HCT116 (cell line): ENCODE measurements around the gene GAK.

Source experiments
- EZH2 ChIP-seq: fragments of 200-600 bp; sonication (generic); IDR thresholded peaks from 2 replicates; pipeline ENCODE4 v1.6.1; 2017; ENCODE audit warnings: antibody characterized with exemption, mixed run types
- EZH2phosphoT487 ChIP-seq: fragments of 200-600 bp; IDR thresholded peaks from 2 replicates; pipeline ENCODE4 v1.6.1; 2018; ENCODE audit warnings: antibody characterized with exemption, borderline replicate concordance
- POLR2A ChIP-seq: IDR thresholded peaks from 2 replicates; pipeline ENCODE4 v1.7.0; 2011; ENCODE audit warnings: borderline replicate concordance; ENCODE audit not compliant: insufficient read depth, insufficient read length; ENCODE audit errors: extremely low read depth
- POLR2AphosphoS5 ChIP-seq: IDR thresholded peaks from 2 replicates; pipeline ENCODE4 v1.6.1; 2011; ENCODE audit warnings: mild to moderate bottlenecking, low read depth, low read length, moderate library complexity
- TCF7L2 ChIP-seq: IDR thresholded peaks from 2 replicates; pipeline ENCODE4 v1.7.0; 2011; ENCODE audit warnings: borderline replicate concordance, inconsistent platforms; ENCODE audit not compliant: insufficient read depth, insufficient read length; ENCODE audit errors: extremely low read depth
- TF ChIP-seq, protein P1 (sequence below), 3 experiments: fragments of 200-600 bp in 1 of 3; sonication (generic) in 1 of 3; IDR thresholded peaks in 2 of 3; conservative IDR thresholded peaks in 1 of 3; 2 replicates each; pipeline ENCODE4 v1.5.1; 2012 to 2017; ENCODE audit warnings: low read depth in 2 of 3, low read length in 2 of 3, antibody characterized with exemption in 1 of 3, borderline replicate concordance in 1 of 3, control low read depth in 1 of 3, mild to moderate bottlenecking in 1 of 3, mixed read lengths in 1 of 3, mixed run types in 1 of 3, moderate library complexity in 1 of 3; ENCODE audit not compliant: insufficient read depth in 1 of 3

DNA sequence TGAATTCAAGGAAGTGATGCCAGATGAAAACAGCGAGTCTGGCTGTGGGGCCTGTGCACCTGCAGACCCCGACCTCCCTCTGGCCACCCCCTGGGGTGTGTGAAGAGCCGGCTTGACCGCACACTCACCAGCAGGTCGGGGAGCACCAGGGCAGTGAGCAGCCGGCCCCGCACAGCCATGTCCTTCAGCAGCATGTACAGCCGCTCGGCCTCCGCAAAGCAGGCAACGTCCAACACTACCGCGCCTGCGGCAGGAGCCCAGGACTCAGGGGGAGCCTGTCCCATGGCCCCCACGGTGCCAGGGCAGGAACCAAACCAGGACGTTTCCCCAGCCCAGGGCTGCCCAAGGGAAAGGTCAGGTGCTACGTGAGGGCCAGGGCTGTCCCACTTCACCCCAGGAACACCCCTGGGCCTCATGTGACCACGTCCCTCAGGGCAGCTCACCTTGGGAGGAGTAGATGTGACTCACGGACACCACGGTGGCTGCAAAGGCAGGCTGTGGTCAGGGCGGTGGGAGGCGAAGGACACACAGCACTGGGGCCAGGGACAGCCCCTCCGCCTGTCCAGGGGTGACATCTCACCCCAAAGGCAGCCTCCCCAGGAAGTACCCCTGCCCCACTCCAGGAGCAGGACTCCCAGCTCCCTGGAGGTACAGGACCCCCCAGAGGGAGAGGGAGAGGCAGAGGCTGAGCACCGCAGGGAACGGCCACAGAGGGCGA, 33.1 kb upstream of the GAK start:
- TF ChIP-seq EZH2phosphoT487 (no peak), EZH2 (no peak), POLR2AphosphoS5 (no peak), POLR2A (no peak), TCF7L2 (no peak)
- TF ChIP-seq, protein P1, sequence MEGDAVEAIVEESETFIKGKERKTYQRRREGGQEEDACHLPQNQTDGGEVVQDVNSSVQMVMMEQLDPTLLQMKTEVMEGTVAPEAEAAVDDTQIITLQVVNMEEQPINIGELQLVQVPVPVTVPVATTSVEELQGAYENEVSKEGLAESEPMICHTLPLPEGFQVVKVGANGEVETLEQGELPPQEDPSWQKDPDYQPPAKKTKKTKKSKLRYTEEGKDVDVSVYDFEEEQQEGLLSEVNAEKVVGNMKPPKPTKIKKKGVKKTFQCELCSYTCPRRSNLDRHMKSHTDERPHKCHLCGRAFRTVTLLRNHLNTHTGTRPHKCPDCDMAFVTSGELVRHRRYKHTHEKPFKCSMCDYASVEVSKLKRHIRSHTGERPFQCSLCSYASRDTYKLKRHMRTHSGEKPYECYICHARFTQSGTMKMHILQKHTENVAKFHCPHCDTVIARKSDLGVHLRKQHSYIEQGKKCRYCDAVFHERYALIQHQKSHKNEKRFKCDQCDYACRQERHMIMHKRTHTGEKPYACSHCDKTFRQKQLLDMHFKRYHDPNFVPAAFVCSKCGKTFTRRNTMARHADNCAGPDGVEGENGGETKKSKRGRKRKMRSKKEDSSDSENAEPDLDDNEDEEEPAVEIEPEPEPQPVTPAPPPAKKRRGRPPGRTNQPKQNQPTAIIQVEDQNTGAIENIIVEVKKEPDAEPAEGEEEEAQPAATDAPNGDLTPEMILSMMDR (IDR thresholded peaks at IDR 0.05 in 2 of 3, conservative IDR thresholded peaks at IDR 0.05 in 1 of 3; ENCODE audit: borderline replicate concordance in 1 of 3, insufficient read depth in 1 of 3, low read depth in 2 of 3, low read length in 2 of 3), result no peak
